PC-9 (cell line): ENCODE measurements around the gene CPNE9.

Source experiments
- EZH2 ChIP-seq: fragments of 200-600 bp; sonication (generic); IDR thresholded peaks from 2 replicates; pipeline ENCODE4 v1.8.0; 2017; ENCODE audit warnings: antibody characterized with exemption, low read depth
- TF ChIP-seq, protein P1 (sequence below): fragments of 200-600 bp; sonication (generic); conservative IDR thresholded peaks from 2 replicates; pipeline ENCODE4 v1.6.1; 2017; ENCODE audit warnings: mixed run types, antibody characterized with exemption, mild to moderate bottlenecking, moderate library complexity

GRCh38 chr3:9703240-9703639 is 393 bp upstream of the CPNE9 start:
- TF ChIP-seq, protein P1, sequence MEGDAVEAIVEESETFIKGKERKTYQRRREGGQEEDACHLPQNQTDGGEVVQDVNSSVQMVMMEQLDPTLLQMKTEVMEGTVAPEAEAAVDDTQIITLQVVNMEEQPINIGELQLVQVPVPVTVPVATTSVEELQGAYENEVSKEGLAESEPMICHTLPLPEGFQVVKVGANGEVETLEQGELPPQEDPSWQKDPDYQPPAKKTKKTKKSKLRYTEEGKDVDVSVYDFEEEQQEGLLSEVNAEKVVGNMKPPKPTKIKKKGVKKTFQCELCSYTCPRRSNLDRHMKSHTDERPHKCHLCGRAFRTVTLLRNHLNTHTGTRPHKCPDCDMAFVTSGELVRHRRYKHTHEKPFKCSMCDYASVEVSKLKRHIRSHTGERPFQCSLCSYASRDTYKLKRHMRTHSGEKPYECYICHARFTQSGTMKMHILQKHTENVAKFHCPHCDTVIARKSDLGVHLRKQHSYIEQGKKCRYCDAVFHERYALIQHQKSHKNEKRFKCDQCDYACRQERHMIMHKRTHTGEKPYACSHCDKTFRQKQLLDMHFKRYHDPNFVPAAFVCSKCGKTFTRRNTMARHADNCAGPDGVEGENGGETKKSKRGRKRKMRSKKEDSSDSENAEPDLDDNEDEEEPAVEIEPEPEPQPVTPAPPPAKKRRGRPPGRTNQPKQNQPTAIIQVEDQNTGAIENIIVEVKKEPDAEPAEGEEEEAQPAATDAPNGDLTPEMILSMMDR, result no peak
- no peak for TF ChIP-seq EZH2
